Right lobe of liver (tissue), 4 donors: ENCODE measurements around the gene FLNB.
"Not testable (repeated sequence)": the region's sequence is repeated elsewhere in the genome, so short reads cannot be mapped to it uniquely, and the experiment has no call there.

Source experiments
- POLR2A ChIP-seq: fragments of 450-650 bp; IDR thresholded peaks from one replicate; pipeline ENCODE4 v1.6.1; 2017; ENCODE audit warnings: antibody characterized with exemption, mild to moderate bottlenecking
- TF ChIP-seq, protein P1 (sequence below), 4 donors: fragments of 200-600 bp in 3 of 4; fragments of 450-650 bp in 1 of 4; IDR thresholded peaks; one replicate each; pipeline versions ENCODE4 v1.5.1 to v1.8.0; 2016 to 2022; ENCODE audit warnings: antibody characterized with exemption in 4 of 4, mild to moderate bottlenecking in 2 of 4
- donor health status: DM: no; HTN: no; CAD: no.
- donor health status: DM: no; HTN: no; CAD: no.
- donor health status: DM: no; HTN: yes; CAD: no.

GRCh38 chr3:58051658-58052261, 43.5 kb downstream of the FLNB start:
- TF ChIP-seq, protein P1, sequence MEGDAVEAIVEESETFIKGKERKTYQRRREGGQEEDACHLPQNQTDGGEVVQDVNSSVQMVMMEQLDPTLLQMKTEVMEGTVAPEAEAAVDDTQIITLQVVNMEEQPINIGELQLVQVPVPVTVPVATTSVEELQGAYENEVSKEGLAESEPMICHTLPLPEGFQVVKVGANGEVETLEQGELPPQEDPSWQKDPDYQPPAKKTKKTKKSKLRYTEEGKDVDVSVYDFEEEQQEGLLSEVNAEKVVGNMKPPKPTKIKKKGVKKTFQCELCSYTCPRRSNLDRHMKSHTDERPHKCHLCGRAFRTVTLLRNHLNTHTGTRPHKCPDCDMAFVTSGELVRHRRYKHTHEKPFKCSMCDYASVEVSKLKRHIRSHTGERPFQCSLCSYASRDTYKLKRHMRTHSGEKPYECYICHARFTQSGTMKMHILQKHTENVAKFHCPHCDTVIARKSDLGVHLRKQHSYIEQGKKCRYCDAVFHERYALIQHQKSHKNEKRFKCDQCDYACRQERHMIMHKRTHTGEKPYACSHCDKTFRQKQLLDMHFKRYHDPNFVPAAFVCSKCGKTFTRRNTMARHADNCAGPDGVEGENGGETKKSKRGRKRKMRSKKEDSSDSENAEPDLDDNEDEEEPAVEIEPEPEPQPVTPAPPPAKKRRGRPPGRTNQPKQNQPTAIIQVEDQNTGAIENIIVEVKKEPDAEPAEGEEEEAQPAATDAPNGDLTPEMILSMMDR (IDR thresholded peaks at IDR 0.05): not testable (repeated sequence)
- not testable (repeated sequence) for TF ChIP-seq POLR2A
